Erythroblast (primary cell): Measurements from ENCODE around the gene NFKBIL1.

Source experiments
- GATA1 ChIP-seq: IDR thresholded peaks from 2 replicates; pipeline ENCODE4 v1.6.1; 2011; ENCODE audit warnings: low read depth, mild to moderate bottlenecking, control low read depth, low read length, moderate library complexity
- POLR2A ChIP-seq: IDR thresholded peaks from 2 replicates; pipeline ENCODE4 v1.6.1; 2011; ENCODE audit warnings: mild to moderate bottlenecking, low read length

DNA sequence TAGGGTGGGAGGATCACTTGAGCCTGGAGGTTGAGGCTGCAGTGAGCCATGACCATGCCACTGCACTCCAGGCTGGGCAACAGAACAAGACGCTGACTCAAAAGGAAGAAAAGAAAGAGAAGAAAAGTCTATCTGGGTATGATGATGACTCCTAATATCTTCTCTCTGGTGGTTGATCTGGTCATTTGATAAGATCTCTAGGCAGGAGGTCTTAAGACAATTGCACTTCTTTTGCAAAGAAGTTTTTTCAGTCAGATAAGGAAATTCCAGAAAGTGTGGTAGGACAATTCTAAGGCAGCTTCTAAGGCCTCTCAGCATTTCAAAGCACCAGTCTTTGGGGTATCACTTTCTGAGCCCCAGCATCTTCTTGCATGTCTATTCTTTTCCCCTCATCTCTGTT is 59.9 kb downstream of the NFKBIL1 start:
- TF ChIP-seq POLR2A (no peak), GATA1 (no peak)
